ENCODE measurements around the gene GGCX. TPM values are rescaled to one million over a fixed set of nuclear protein-coding genes. Genes with fewer than 3 reads are reported as not detected.

Gene GGCX
- total and polyA plus RNA-seq, 7 donors, result 19.0 to 35.6 (median 22.3) TPM

DNA sequence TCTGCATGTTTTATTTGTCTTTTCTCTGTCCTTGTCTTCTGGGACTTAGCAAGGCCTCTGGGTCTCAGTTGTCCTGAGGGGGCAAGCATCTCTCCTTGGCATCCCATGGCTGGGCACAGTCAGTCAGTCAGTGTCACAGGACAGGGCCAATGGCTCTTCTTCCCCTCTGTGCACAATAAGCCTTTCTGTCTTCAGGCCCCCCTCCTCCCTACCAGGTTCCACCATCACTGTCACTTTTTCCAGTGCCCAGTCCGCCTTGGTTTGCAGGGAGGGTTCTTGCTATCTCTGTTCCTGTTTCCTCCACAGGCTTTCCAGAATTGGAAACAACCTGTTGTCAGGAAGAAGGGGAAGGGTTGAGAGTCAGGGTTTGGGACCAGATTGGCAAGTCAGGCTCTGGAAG is 21.2 kb upstream of the GGCX start:
- ATAC-seq, result no peak
- H3K9me3 ChIP-seq, result no peaks in the 10 kb centered on the region
- TF ChIP-seq, protein P1, sequence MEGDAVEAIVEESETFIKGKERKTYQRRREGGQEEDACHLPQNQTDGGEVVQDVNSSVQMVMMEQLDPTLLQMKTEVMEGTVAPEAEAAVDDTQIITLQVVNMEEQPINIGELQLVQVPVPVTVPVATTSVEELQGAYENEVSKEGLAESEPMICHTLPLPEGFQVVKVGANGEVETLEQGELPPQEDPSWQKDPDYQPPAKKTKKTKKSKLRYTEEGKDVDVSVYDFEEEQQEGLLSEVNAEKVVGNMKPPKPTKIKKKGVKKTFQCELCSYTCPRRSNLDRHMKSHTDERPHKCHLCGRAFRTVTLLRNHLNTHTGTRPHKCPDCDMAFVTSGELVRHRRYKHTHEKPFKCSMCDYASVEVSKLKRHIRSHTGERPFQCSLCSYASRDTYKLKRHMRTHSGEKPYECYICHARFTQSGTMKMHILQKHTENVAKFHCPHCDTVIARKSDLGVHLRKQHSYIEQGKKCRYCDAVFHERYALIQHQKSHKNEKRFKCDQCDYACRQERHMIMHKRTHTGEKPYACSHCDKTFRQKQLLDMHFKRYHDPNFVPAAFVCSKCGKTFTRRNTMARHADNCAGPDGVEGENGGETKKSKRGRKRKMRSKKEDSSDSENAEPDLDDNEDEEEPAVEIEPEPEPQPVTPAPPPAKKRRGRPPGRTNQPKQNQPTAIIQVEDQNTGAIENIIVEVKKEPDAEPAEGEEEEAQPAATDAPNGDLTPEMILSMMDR (IDR thresholded peaks at IDR 0.05), result no peak
- DNase-seq, result peak in 1 of 2 donors; percentile 17
- no peaks in the 10 kb centered on the region for H3K27me3 ChIP-seq (ENCODE audit: insufficient read depth in 3 of 3, low read length in 2 of 3)
- H3K27ac ChIP-seq, result no peak overlapping the region
- 68 to 81% (median 71%) methylated on average over 1 of the region's 1 CpG for WGBS, 3 donors
- no peaks in the 10 kb centered on the region for H3K36me3 ChIP-seq (ENCODE audit: insufficient read depth in 1 of 2, low read depth in 1 of 2)
- intact Hi-C loops (cut with DNase I), result no loop called here
- H3K4me3 ChIP-seq, result no peak overlapping the region
- peaks cover 51% of the 10 kb centered on the region for H3K4me1 ChIP-seq

DNA sequence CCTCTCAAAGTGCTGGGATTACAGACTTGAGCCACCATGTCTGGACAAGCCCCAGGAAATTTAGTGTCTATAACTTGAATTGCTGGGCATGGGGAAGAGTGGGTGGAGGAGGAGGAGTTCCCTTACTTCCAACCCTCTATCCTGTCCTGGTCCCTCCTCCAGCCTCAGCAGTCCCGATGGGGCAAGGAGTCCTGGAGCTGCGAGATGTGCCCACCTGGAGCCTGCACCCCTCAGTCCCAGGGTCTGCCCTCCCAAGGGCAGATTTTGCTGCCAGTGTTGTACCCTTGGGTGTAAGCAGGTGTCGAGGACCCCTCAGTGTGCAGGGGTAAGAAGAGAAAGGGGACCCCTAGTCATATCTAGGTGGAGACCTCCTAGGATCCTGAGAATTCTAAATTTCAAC is 18.9 kb upstream of the GGCX start:
- peak in 1 of 2 donors; percentile 14 for DNase-seq
- no peak for ATAC-seq
- Histone ChIP-seq H3K9me3 (no peaks in the 10 kb centered on the region), H3K27ac (peak overlapping the region; percentile 73), H3K4me3 (no peak overlapping the region), H3K36me3 (ENCODE audit: insufficient read depth in 1 of 2, low read depth in 1 of 2) (no peaks in the 10 kb centered on the region), H3K4me1 (peaks cover 36% of the 10 kb centered on the region), H3K27me3 (ENCODE audit: insufficient read depth in 3 of 3, low read length in 2 of 3) (no peaks in the 10 kb centered on the region)
- WGBS, 3 donors, result 78 to 93% (median 83%) methylated on average over 3 of the region's 3 CpGs
- TF ChIP-seq, protein P1 (IDR thresholded peaks at IDR 0.05), result no peak
- intact Hi-C loops (cut with DNase I), result no loop called here

DNA sequence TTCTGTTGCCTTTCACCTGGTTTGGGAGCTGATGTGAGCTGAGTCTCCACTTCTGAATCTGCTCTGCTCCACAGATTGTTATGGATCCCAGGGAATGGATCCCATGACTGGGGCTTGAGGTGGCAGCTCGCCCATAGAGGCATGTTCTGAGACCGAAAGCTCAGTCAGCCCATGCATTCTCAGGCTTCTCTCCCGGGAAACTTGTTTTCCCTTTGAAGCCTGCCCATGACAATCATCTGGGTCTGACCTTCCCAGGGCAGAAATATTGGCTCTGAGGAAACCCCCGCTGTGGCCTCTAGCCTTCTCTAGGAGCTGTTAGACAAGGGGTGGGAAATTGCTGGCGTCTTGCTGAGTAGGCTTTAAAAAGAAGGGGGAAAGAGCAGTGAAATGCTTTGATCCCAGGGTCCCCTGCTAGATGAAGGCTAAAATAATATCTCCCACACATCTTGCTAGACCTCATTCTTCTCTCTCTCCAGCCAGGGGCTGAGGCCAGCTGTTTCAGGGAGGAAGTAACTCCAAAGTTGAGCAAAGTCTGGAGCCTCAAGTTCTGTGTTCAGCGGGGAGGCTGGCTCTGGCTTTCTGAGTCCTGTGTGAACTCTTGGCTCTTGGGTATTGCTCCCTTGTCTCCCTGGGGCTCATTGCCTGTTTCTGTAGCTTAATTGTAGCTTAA is 18.1 kb upstream of the GGCX start:
- Histone ChIP-seq H3K27me3 (ENCODE audit: insufficient read depth in 3 of 3, low read length in 2 of 3) (no peaks in the 10 kb centered on the region), H3K9me3 (no peaks in the 10 kb centered on the region), H3K4me3 (peak overlapping the region; percentile 51), H3K4me1 (peaks cover 30% of the 10 kb centered on the region), H3K27ac (peak overlapping the region; percentile 73), H3K36me3 (ENCODE audit: insufficient read depth in 1 of 2, low read depth in 1 of 2) (no peaks in the 10 kb centered on the region)
- ATAC-seq (no peak), DNase-seq (peak in 1 of 2 donors; percentile 58)
- intact Hi-C loops (cut with DNase I), result no loop called here
- TF ChIP-seq, protein P1 (IDR thresholded peaks at IDR 0.05), result no peak
- 40 to 54% (median 41%) methylated on average over 6 of the region's 6 CpGs for WGBS, 3 donors

DNA sequence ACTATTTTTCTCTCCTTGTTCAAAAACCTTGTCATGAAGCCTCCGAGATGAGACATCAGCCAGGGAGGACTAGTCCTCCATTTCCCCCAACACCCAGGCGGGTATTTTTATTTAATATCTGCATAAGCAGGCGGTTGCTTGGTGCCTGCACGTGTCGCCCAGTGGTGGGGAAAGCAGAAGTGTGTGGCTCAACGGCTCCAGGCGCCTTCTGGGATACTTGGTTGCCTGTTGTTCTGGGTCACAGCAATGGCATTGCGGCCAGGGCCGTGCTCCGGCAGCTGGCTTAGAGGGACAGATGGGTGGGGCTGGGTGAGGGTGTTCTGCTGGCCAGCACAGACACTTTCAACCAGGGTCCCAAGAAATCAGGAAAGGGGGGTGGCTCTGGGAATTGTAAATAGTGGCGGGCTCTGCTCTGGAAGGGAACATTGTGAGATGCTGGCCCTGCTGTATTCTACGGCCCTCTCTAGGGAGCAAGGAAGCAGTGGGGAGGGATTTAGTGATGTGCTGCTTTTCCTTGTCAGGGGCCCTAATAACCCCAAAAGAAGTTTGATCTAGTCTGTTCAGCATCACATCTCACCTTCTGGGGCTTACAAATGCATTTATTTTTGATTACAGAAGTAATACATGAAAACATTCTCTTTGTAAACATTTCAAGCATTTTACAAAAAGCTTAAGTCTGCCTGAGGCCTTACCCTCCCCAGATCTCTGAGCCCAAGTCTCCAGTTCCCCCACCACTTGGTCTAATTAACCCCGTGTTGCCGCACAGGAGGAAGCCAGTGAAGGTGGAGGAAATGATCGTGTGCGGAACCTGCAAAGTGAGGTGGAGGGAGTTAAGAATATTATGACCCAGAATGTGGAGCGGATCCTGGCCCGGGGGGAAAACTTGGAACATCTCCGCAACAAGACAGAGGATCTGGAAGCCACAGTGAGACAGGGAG is 17.2 kb upstream of the GGCX start:
- TF ChIP-seq, protein P1 (IDR thresholded peaks at IDR 0.05), result no peak
- Histone ChIP-seq H3K27ac (peak overlapping the region; percentile 73), H3K4me3 (peak overlapping the region; percentile 51), H3K4me1 (peaks cover 26% of the 10 kb centered on the region), H3K36me3 (ENCODE audit: insufficient read depth in 1 of 2, low read depth in 1 of 2) (no peaks in the 10 kb centered on the region), H3K9me3 (no peaks in the 10 kb centered on the region), H3K27me3 (ENCODE audit: insufficient read depth in 3 of 3, low read length in 2 of 3) (no peaks in the 10 kb centered on the region)
- DNase-seq (peak; percentile 64 to 88), ATAC-seq (peak; percentile 67 to 87 (median 84))
- 35 to 49% (median 45%) methylated on average over 19 of the region's 19 CpGs for WGBS, 3 donors
- intact Hi-C loops (cut with DNase I), result no loop called here
